Ramos (cell line): ENCODE results near the gene TMEM175.
"Not testable (repeated sequence)": the region's sequence is repeated elsewhere in the genome, so short reads cannot be mapped to it uniquely, and the experiment has no call there.

Experiments
- in situ Hi-C: fragments of 300-500 bp; cut with MboI; formaldehyde crosslinking; loops from one replicate; pipeline ENCODE4 v1.14.3; 2022; ENCODE audit warnings: low sequenced_read_pairs; ENCODE audit not compliant: unreplicated experiment

Gene TMEM175

DNA sequence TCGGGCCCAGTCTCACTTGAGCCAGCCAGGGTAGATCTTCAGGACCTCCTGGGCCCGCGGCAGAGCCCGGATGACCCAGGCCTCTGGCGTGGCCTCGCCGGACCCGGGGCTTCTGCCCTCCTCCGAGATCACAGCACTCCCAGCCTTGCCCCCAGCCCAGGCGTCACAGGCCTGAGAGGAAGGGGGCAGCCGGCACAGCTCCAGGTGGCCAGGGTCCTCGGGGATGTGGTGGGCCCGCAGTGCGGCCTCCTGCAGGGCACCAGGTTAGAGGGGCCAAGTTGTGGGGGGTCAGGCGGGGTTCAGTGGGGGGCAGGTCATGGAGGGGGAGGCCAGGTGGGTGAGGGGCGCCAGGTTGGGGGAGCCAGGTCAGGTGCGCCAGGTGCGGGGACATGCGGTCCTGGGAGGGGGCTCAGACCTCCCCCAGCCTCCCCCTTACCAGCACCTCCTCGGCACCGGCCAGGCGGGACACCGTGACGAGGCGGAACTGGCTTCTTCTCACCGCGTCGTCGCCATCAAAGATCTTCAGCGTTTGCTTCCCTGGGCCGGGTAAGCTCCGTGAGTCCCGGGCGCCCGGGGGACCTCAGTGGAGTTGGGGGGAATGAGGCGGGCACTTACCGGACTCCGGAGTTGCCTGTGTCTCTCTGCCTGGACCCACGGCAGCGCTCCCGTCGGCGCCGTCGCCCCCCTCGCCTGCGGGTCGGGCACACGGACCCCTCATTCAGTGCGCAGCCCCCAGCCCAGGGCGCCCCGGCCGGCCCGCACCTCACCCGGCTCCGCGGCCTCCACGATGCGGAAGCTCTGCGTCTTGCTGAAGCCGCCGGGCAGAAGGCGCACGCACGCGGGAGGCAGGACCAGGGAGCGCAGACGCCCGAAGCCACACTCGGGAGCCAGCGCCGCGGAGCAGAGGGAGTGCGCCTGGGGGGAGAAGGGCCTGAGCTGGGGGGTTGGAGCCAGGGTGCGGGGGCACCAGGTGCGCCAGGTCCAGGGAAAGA is 35.1 kb downstream of the TMEM175 start:
- in situ Hi-C loops, result no loop called here

DNA sequence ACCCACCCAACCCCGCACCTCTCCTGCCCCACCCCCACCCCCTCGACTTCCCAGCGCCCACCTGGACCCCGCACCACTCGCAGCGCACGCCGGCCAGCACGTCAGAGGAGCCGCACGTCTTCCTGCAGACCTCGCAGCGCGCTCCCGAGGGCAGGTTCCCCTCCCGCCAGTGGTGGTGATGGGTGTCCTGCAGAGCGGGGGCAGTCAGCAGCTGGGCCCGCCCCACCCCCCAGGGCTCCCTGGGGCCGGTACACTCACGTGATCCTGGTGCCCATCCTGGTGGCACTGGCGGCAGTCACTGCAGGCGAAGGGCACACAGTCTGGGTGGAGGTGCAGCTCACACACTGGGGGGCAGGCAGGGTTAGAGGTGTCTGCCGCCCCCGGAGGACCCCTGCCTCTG is 36.0 kb downstream of the TMEM175 start:
- in situ Hi-C loops, result no loop called here

DNA sequence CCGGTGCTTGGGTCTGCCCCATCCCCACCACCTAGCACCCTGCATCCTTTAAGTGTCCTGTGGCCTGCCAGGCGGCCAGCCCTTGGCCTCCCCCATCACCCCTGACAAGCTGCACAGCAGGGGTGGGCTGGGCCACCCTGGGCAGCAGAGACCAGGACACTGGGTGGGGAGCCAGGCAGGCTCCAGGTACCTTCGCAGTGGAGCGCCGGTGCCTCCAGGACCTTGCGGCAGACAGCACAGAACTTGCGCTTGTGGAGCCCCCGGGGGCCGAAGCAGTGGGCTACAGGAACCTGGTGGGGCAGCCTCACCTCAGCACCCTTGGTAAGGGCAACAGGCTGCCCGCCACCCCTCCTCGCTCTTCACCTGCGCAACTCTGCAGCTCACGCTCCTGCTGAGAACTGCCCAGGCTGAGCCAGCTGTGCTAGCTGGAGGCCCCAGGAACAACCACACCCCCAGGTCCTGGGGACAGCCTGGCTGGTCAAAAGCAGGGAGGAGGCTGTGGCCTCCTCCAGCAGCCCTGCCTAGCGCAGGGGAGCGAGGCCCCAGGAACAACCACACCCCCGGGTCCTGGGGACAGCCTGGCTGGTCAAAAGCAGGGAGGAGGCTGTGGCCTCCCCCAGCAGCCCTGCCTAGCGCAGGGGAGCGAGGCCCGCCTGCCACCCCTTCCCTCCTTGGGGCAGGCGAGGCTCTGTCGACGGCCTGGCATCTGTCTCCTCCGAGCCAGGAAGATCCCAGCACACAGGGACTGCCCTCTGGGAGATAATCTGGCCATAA is 36.5 kb downstream of the TMEM175 start:
- in situ Hi-C loops, result no loop called here

DNA sequence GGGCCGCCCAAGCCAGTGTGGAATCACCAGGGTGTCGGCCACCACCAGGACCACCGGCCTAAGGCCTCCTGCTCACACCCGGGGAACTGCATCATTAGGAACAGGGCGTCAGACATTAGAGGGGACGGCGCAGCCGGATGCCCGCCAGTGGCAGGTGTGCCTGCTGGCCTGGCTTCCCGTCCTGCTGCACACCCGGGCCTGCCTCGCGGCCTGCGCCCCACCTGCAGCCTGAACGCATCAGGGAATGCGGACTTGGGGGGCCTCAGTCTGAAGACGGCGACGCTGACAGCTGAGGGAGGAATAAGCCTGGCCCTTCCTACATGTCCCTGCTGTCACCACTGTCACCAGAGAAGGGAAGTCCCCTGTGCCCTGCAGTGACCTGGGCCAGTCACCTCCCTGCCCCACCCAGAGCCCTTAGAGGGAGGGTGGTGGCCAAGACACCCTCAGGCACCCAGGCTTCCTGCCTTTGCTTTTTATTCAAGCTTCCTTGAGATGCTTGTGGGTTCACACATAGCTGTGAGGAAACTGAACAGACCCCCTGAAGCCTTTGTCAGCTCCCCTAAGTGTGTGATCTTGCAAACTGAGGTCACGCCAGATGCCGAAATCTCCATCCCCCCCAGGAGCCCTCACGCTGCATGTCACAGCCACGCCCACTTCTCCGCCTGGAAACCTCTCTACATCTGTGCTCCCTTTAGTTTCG is 37.9 kb downstream of the TMEM175 start:
- in situ Hi-C loops, result no loop called here

DNA sequence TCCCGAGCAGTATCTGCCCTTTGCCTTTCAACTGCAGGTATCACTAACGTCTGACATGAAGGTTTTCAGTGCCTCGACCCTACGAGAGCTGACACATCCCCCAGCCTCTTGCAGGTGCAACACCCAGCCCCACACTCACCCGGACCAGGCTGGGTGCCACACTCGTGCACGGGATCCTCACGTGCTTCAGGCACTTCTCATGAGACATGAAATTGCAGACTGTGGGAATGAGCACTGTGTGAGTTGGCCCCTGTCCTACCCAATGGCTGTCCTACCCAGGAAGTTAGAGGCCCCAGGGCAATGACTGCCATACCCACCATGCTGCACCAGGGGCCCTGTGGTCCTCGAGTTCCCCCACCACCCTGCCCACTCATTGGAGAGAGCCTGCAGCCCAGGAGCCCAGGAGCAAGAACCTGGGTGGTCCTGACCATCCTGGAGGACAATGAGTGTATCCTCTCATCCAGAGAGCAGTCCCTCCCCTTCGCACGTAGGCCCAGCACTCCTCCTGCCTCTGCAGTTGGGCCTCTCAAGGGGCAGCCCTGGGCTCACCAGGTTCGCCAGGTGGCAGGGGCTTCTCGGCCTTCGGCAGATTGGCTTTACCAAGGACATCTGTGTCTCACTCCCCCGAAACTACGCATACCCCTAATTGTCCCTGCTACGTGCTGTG is 38.7 kb downstream of the TMEM175 start:
- in situ Hi-C loops, result no loop called here

DNA sequence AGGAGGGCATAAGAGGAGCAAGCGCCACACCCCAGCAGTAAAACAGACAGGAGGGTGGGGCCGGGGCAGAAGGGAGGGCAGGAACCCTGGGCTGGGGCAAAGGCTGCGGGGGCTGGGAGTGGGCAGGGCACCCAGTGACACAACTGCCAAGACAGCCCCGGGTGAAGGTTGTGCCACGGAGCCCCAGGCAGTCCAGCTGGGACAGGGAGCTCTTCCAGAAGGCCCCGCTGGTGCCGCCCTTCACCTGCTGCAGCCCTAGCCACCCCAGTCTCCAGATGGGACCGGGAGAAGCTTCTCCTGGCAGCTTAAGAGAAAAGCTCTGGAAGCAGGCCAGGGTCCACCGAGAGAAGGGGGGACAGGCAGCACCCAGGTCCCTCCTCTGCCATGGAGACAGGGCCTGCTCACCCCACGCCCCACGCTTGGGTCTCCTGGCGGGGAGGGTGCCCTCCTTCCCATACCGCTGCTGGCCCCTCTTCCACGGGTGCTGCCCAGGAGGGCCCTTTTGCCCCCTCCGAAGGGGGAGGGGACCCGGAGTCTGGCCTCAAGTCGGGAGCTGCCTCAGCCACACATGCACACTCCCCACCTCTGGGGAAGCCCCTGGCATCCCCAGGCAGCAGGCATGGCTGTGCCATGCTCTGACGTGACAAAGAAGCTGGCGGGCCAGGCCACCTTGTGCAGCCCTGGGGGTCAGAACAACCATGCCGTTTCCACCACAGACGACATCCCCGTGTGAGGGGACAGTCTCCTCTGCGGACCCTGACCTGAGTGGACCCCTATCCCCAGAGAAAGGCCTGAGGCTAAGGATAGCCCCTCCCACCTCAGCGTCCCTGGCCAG is 39.6 kb downstream of the TMEM175 start:
- in situ Hi-C loops, result no loop called here

DNA sequence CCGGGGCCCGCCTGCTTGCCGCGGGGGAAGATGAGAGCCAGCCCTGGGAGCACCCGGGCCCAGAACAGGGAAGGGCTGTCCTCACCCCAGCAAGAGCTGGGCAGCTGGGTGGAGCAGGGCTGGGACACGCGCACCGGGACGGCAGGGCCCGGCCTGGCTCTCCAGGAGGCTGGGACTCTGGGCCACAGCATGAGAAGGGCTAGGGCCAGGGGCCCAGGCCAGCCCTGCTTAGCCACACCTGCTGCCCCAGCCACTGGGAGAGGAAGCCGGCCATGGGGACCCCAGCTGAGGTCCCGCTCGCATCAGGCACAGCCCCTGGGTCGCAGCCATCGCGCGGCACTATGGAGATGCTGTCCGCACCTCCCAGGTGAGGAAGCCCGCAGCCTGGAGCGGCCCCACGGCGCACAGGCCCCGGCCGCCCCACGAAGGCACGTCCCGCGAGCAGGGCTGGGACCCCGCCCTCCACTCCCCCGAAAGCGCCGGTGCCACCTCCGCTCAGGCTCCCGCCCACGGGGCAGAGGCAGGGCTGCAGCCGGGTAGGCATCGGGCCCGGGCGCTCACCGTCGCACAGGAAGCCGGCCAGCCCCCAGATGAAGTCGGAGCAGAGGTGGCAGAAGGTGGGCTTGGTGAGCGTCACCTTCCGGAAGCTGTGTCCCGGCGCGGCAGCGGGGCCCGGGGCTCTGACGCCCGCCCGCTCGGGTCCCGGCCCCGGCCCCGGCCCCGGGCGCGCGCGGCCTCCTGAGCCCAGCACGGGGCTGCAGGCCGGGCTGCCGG is 40.6 kb downstream of the TMEM175 start:
- in situ Hi-C loops, result no loop called here

DNA sequence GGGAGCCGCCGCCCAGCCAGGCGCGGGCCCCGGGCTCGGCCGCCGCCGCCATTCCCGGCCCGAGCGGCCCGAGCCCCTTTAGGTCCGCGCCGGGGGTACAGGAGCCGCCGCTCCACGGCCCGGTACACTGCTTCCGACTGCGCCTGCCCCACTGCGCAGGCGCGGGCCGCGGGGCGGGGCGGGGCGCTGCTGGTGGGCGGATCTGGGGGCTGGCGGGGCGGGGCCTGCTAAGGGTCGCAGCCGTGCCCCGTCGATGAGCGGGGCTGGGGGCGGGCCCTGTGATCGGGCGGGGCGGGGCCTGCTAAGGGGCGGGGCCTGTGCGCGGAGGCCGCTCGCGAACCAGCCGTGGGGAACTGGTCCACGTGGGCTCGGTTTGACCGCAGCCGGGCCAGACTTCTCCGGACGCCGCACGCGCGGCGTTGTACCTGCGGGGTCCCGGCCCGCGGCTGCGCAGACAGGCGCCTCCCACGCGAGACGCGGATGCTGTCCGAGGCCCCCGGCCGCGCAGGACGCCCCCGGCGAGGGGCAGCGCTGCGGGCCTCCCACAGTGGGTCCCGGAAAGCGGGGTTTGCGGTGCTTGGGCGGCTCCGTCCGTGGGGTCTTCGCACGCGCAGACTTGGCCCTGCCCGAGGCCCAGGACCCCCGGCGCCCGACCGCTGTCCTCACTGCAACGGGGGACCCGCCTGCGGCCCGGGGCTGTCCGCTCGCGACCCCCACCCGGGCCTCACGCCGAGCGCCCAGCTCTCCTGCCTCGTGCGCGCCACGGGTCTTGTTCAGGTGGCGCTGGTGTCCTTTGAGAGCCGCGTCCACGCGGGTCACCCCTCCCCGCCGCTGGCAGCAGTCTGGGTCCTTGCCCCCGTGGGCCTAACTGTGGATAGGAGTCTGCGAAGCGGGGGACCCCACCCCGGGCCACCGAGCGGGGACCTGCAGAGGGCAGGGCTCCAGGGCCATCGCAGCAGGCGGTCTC is 41.5 kb downstream of the TMEM175 start, which contains the start of gene DGKQ:
Gene DGKQ, minus strand, starts transcription at position 139 of the 967 bp plus-strand sequence. Its CDS starts 87 bp downstream, at position 52.
- in situ Hi-C loops, result no loop called here

DNA sequence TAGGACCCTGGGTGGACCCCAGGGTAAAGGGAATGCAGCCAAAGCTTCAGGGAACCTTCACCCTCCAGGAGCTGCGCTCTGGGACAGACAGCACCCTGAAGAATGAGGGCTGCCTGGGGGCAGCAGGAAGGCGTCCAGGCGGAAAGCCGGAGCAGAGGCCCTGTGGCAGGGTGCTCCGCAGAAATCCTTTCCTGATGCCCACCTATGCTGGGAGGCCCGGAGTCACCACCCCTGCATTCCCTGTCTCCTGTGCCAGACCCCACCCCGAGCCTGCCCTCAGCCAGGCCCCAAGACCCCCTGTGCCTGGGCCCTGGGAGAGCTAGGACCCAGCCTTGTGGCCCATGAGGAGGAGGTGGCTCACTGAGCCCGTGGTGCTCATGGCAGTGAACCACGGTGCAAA is 42.4 kb downstream of the TMEM175 start:
- in situ Hi-C loops, result no loop called here

DNA sequence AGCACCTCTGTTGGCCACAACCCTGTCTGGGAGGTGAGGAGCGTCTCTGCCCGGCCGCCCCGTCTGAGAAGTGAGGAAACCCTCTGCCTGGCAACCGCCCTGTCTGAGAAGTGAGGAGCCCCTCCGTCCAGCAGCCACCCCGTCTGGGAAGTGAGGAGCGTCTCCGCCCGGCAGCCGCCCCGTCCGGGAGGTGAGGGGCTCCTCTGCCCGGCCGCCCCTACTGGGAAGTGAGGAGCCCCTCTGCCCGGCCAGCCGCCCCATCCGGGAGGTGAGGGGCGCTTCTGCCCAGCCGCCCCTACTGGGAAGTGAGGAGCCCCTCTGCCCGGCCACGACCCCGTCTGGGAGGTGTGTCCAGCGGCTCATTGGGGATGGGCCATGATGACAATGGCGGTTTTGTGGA is 43.8 kb downstream of the TMEM175 start:
- in situ Hi-C loops, result not testable (repeated sequence)

DNA sequence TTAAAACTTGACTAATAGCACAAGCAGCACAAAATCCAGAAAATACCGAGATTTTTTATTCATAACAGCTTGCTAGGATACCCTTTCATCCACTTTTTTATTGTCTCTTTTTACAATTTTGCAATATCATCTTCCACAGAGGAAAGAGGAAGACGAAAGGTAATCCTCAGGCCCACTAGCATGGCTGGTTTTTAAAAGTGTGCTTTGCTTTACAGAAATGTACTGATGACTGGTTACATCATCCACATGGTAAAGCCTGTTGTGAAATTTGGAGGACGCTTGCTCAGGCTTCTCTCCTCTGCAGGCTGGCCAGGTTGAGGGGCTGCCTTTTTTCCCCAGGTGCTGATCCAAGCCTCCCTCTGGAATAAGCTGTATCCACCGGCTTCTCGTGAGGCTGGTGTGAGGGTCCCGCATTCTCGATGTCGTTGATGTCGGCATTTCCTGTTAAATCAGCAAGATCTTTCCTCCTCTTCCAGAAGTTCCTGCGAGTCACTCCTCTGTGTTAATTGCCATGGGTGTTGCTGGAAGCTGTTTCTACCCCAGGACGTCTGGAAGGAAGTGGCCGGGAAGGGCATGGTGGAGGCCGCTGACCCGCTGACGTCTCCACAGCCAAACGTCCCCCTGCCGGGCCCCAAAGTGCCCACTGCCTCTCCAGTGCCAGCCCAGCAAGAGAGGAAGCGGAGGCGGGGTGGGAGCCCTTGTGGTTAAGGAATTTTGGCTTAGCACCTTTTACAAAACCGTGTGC is 46.9 kb downstream of the TMEM175 start:
- in situ Hi-C loops, result no loop called here

DNA sequence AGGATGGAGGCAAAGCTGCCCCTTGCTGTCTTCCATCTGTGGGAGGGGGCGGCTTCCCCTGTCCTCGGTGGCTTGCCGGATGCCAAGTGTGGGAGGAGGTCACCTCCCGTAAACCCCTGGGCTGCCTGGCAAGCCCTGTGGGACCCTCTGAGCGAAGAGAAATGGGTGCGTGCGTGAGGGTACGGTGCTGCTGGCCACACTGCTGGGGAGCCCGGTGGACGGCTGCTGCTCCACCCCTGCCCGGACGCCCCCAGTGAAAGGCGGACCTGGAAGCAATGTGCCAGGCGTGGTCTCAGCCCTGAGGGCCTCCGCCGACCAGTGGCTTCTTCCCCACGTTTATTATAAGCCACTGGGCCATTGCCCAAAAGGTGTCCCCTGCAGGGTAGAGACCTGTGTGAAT is 50.0 kb downstream of the TMEM175 start:
- in situ Hi-C loops, result no loop called here

DNA sequence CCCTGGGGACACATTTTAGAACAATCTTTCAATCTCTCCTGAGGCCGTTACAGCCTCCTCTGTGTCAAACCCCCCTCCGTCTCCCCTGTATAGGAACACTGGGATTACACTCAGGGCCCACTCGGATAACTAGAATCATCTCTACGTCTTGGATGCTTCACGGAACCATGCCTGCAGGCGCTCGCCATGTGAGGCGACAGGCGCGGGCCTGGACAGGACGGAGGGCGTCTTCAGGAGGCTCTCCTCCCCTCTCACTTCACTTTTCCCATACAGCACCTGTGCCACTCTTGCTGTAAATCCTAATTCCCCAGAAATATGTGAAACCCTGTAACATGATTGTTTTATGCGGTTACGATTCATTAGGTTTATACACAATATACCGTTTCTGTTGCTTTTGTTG is 50.6 kb downstream of the TMEM175 start:
- in situ Hi-C loops, result no loop called here

DNA sequence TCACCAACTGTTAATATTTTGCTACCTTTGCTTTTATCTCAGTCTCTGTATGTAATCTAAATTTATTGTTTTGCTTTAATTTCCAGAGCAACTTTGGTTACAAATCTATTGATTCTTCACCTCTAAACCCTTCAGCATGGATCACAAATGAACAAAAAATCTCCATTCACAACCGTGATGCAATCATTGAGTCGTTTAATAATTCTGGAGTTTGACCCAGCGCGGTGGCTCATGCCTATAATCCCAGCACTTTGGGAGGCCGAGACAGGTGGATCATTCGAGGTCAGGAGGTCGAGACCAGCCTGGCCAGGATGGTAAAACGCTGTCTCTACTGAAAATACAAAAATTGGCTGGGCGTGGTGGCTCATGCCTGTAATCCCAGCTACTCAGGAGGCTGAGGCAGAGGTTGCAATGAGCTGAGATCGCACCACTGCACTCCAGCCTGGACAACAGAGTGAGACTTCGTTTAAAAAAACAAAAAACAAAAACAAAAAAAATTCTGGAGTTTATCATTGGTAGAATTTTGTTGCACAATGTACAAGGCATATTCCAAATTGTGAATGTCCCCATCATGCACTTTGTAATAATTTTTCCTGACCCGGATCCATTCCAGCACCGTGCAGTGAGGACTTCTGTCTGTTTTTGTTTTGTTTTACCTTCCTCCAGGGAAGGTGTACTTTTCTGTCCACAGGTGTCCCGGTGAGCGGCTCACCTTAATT is 52.2 kb downstream of the TMEM175 start:
- in situ Hi-C loops, result no loop called here

DNA sequence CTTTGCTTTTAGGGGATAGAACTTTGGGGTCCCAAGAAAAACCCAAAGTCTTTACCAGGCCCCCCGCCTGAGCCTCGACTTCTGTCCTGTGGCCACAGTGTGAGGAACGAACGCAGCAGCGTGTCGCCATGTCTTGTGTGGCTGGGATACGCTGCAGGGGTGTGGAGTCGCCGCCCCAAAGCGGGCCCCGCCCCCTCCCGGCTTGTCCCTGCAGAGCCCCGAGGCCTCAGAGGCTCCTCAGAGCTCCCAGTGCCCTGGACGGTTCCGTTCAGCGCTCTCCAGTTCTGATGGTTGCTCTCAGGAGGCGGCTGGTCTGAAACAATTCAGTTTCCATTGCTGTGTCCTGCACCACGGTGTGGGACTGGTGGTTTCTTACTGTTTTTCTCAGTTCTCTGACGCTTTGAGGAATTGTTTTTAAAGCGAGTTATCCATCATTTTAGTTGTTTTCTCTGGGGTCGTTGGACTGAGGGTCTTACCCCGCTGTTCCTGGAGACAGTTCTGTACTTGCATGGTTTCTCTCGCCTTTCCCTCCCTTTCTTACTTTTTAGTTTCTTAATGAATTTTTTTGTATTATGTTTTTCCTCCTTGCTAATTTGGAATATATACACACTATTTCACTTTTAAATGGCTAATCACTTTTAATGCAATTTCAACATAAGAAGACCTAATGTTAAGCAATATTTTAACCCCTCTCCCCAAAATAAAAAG is 53.0 kb downstream of the TMEM175 start:
- in situ Hi-C loops, result no loop called here
